Purkinje cell (primary cell): ENCODE data around the gene AP5B1. TPM values are rescaled to one million over a fixed set of nuclear protein-coding genes. Genes with fewer than 3 reads are reported as not detected.

ENCODE experiments used
- polyA plus RNA-seq: library from polyadenylated mRNA; unstranded; fragments of >200 nt; fragmentation: Nextera tagmentation; gene quantifications from 2 replicates; pipeline ENCODE4 v1.2.1, GENCODE V29; 2014

AP5B1 gene
- polyA plus RNA-seq, result 0.08 and 0.35 TPM in 2 replicates

GRCh38 chr11:65780770-65781151, at the start of gene AP5B1:
Gene AP5B1, minus strand, starts transcription at chr11:65780976. Its CDS starts 385 bp downstream, at chr11:65780591.

GRCh38 chr11:65786786-65787636, 6.2 kb upstream of the AP5B1 start, which contains the start of gene OVOL1:
Gene OVOL1, plus strand, starts transcription at chr11:65787063. Its CDS starts 311 bp downstream, at chr11:65787374.

Other genes with a start within 250 kb of the AP5B1 start
- 0.57 and 1.3 TPM in 2 replicates for gene LTBP3, start 222.6 kb downstream of the AP5B1 start, polyA plus RNA-seq
- 9.2 and 18.7 TPM in 2 replicates for gene ZNRD2, start 210.5 kb downstream of the AP5B1 start, polyA plus RNA-seq
- gene FAM89B, start 208.4 kb downstream of the AP5B1 start, polyA plus RNA-seq, result 3.2 and 10.1 TPM in 2 replicates
- gene EHBP1L1, start 204.9 kb downstream of the AP5B1 start, polyA plus RNA-seq, result not detected in 2 replicates
- gene KCNK7, start 185.2 kb downstream of the AP5B1 start, polyA plus RNA-seq, result not detected in 2 replicates
- 0.78 and 1.7 TPM in 2 replicates for gene MAP3K11, start 166.8 kb downstream of the AP5B1 start, polyA plus RNA-seq
- 0.74 and 1.5 TPM in 2 replicates for gene PCNX3, start 165.2 kb downstream of the AP5B1 start, polyA plus RNA-seq
- gene SIPA1, start 142.9 kb downstream of the AP5B1 start, polyA plus RNA-seq, result not detected in 2 replicates
- gene RELA, start 118.1 kb downstream of the AP5B1 start, polyA plus RNA-seq, result 2.3 and 3.0 TPM in 2 replicates
- 2.4 and 7.8 TPM in 2 replicates for gene KAT5, start 68.7 kb downstream of the AP5B1 start, polyA plus RNA-seq
- gene RNASEH2C, start 60.2 kb downstream of the AP5B1 start, polyA plus RNA-seq, result 6.6 and 13.0 TPM in 2 replicates
- gene OVOL1, start 6.1 kb upstream of the AP5B1 start, polyA plus RNA-seq, result not detected in 2 replicates
- gene SNX32, start 53.0 kb upstream of the AP5B1 start, polyA plus RNA-seq, result 2.2 and 4.6 TPM in 2 replicates
- 185 and 274 TPM in 2 replicates for gene CFL1, start 77.2 kb upstream of the AP5B1 start, polyA plus RNA-seq
- 9.5 and 11.2 TPM in 2 replicates for gene MUS81, start 79.5 kb upstream of the AP5B1 start, polyA plus RNA-seq
- gene EFEMP2, start 91.8 kb upstream of the AP5B1 start, polyA plus RNA-seq, result 0.31 and 1.8 TPM in 2 replicates
- gene CTSW, start 98.9 kb upstream of the AP5B1 start, polyA plus RNA-seq, result not detected in 2 replicates
- gene FIBP, start 107.5 kb upstream of the AP5B1 start, polyA plus RNA-seq, result 37.0 and 67.8 TPM in 2 replicates
- 2.2 and 2.7 TPM in 2 replicates for gene CCDC85B, start 109.7 kb upstream of the AP5B1 start, polyA plus RNA-seq
- gene FOSL1, start 119.4 kb upstream of the AP5B1 start, polyA plus RNA-seq, result not detected in 2 replicates
- 12.4 and 15.2 TPM in 2 replicates for gene C11orf68, start 138.1 kb upstream of the AP5B1 start, polyA plus RNA-seq
- 32.5 and 40.9 TPM in 2 replicates for gene DRAP1, start 138.4 kb upstream of the AP5B1 start, polyA plus RNA-seq
- 0.73 TPM in 1 of 2 replicates, not detected in the other for gene TSGA10IP, start 164.5 kb upstream of the AP5B1 start, polyA plus RNA-seq
- gene SART1, start 180.8 kb upstream of the AP5B1 start, polyA plus RNA-seq, result 22.8 and 46.8 TPM in 2 replicates
- 30.9 and 38.3 TPM in 2 replicates for gene EIF1AD, start 221.2 kb upstream of the AP5B1 start, polyA plus RNA-seq
- 356 and 424 TPM in 2 replicates for gene BANF1, start 221.5 kb upstream of the AP5B1 start, polyA plus RNA-seq
- not detected in 2 replicates for gene CST6, start 231.0 kb upstream of the AP5B1 start, polyA plus RNA-seq
- gene CATSPER1, start 245.5 kb upstream of the AP5B1 start, polyA plus RNA-seq, result 0.59 TPM in 1 of 2 replicates, not detected in the other